Measurements from ENCODE around the gene SIMC1.
"Not testable (repeated sequence)": the region's sequence is repeated elsewhere in the genome, so short reads cannot be mapped to it uniquely, and the experiment has no call there.

- TF ChIP-seq POLR2A (IDR thresholded peaks at IDR 0.05; ENCODE audit: low read depth, low read length); POLR2AphosphoS5 (IDR thresholded peaks at IDR 0.05; ENCODE audit: low read depth, low read length); TAF1 (IDR thresholded peaks at IDR 0.05; ENCODE audit: borderline replicate concordance, low read depth, low read length): not testable (repeated sequence)
Observed at GRCh38 chr5:176203535-176203934, 34.7 kb upstream of the SIMC1 start.
